MM.1S (cell line): ENCODE results near the gene CELF5.

Experiments
- CTCF ChIP-seq: fragments of 300-600 bp; sonication (generic); IDR thresholded peaks from 2 replicates; pipeline ENCODE4 v1.5.1; 2016; ENCODE audit warnings: antibody characterized with exemption, low read length, mixed read lengths
- EZH2 ChIP-seq: fragments of 300-600 bp; sonication (generic); optimal IDR thresholded peaks from 2 replicates; pipeline ENCODE3; 2017; ENCODE audit warnings: low read depth, mild to moderate bottlenecking, antibody characterized with exemption, low read length, mixed read lengths
- EZH2phosphoT487 ChIP-seq: fragments of 300-600 bp; sonication (generic); IDR thresholded peaks from 2 replicates; pipeline ENCODE4 v1.6.1; 2018; ENCODE audit warnings: antibody characterized with exemption, low read length

GRCh38 chr19:3193256-3194105 lies 31.0 kb upstream of the CELF5 start:
- TF ChIP-seq CTCF: no peak
- no peak for TF ChIP-seq EZH2phosphoT487
- TF ChIP-seq EZH2: no peak
